ENCODE data around the gene ZDHHC4. TPM values are rescaled to one million over a fixed set of nuclear protein-coding genes. Genes with fewer than 3 reads are reported as not detected.
A peak's percentile ranks its signal among the peaks of the same experiment; 100 is the strongest.
"Not testable (repeated sequence)": the region's sequence is repeated elsewhere in the genome, so short reads cannot be mapped to it uniquely, and the experiment has no call there.

ZDHHC4 gene
- total RNA-seq, 4 donors from 2014 or later = 22.2 to 37.3 (median 26.2) TPM

GRCh38 chr7:6576024-6576866, 1.0 kb upstream of the ZDHHC4 start:
- TF ChIP-seq EP300 (IDR thresholded peaks at IDR 0.05) = no peak
- Histone ChIP-seq H3K4me3 (peak overlapping the region; percentile 73), H3K36me3 (peaks cover 3% of the 10 kb centered on the region), H3K4me1 (peaks cover 8% of the 10 kb centered on the region), H3K27ac (no peak overlapping the region), H3K27me3 (no peaks in the 10 kb centered on the region), H3K9me3 (no peaks in the 10 kb centered on the region)
- 84% methylated on average over 14 of the region's 14 CpGs for WGBS
- no peak for DNase-seq (ENCODE audit: low spot score in 2 of 2)

DNA sequence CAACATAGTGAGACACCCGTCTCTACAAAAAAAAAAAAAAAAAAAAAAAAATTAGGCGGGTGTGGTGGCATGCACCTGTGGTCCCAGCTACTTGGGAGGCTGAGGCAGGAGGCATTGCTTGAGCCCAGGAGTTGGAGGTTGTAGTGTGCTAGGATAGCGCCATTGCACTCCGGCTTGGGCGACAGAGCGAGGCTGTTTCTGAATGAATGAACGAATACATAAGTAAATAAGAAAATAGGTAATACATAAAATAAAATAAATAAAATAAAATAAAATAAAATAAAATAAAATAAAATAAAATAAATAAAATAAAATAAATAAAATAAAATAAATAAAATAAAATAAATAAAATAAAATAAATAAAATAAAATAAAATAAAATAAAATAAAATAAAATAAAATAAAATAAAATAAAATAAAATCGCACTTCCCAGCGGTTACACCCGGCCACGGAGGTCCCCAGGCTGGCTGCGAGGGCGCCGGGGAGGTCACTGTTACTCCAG, 336 bp upstream of the ZDHHC4 start:
- Histone ChIP-seq H3K27ac (peak overlapping the region; percentile 92), H3K4me3 (peak overlapping the region; percentile 73)
- 16% methylated on average over 14 of the region's 14 CpGs for WGBS
- not testable (repeated sequence) for DNase-seq (ENCODE audit: low spot score in 2 of 2); H3K36me3 ChIP-seq; H3K9me3 ChIP-seq; H3K27me3 ChIP-seq; H3K4me1 ChIP-seq

DNA sequence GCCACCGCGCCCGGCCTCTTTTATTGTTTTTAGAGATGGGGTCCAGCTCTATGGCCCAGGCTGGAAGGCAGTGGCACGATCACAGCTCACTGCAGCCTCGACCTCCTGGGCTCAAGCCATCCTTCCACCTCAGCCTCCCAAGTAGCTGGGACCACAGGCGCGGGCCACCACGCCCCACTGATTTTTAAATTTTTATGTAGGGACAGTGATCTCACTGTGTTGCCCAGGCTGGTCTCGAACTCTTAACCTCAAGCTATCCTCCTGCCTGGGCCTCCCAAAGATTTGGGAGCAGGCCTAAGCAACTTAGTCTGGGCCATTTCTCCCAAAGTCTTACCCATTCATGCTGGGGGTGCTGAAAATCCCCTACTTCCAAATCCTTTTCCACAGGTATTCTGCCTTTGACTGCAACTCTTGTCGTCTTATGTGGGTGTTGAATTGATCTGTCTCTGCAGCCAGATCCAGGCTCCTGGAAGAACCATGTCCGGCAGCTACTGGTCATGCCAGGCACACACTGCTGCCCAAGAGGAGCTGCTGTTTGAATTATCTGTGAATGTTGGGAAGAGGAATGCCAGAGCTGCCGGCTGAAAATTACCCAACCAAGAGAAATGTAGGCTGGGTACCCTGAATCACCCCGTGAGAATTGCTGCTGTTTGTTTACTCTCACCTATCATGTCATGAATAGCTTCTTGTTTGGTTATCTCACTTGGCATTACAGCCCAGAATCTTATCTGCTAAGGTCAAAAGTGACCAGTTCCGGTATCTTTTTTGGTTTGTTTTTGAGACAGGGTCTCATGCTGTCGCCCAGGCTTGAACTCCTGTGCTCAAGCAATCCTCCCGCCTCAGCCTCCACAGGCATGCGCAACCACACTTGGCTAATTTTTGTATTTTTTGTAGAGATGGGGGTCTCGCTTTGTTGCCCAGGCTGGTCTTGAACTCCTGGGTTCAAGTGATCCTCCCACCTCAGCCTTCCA, 1.1 kb downstream of the ZDHHC4 start:
- no peaks in the 10 kb centered on the region for H3K9me3 ChIP-seq
- H3K36me3 ChIP-seq = peaks cover 24% of the 10 kb centered on the region
- no peaks in the 10 kb centered on the region for H3K27me3 ChIP-seq
- DNase-seq (ENCODE audit: low spot score in 2 of 2) = no peak
- 87% methylated on average over 18 of the region's 18 CpGs for WGBS
- H3K27ac ChIP-seq = no peak overlapping the region
- peaks cover 8% of the 10 kb centered on the region for H3K4me1 ChIP-seq
- TF ChIP-seq EP300 (IDR thresholded peaks at IDR 0.05) (no peak), POLR2AphosphoS5 (IDR thresholded peaks at IDR 0.05) (no peak), POLR2A (IDR thresholded peaks at IDR 0.05) (no peak)
- TF ChIP-seq, protein P1, sequence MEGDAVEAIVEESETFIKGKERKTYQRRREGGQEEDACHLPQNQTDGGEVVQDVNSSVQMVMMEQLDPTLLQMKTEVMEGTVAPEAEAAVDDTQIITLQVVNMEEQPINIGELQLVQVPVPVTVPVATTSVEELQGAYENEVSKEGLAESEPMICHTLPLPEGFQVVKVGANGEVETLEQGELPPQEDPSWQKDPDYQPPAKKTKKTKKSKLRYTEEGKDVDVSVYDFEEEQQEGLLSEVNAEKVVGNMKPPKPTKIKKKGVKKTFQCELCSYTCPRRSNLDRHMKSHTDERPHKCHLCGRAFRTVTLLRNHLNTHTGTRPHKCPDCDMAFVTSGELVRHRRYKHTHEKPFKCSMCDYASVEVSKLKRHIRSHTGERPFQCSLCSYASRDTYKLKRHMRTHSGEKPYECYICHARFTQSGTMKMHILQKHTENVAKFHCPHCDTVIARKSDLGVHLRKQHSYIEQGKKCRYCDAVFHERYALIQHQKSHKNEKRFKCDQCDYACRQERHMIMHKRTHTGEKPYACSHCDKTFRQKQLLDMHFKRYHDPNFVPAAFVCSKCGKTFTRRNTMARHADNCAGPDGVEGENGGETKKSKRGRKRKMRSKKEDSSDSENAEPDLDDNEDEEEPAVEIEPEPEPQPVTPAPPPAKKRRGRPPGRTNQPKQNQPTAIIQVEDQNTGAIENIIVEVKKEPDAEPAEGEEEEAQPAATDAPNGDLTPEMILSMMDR (IDR thresholded peaks at IDR 0.05) = no peak
- peak overlapping the region; percentile 73 for H3K4me3 ChIP-seq

GRCh38 chr7:6579446-6579845, 2.2 kb downstream of the ZDHHC4 start:
- Histone ChIP-seq H3K4me1 (peaks cover 8% of the 10 kb centered on the region), H3K27me3 (no peaks in the 10 kb centered on the region), H3K9me3 (no peaks in the 10 kb centered on the region), H3K4me3 (no peak overlapping the region), H3K36me3 (peaks cover 32% of the 10 kb centered on the region), H3K27ac (no peak overlapping the region)
- TF ChIP-seq, protein P1 (IDR thresholded peaks at IDR 0.05) = no peak
- TF ChIP-seq EP300 (IDR thresholded peaks at IDR 0.05) (no peak), POLR2A (IDR thresholded peaks at IDR 0.05) (no peak), POLR2AphosphoS5 (IDR thresholded peaks at IDR 0.05) (no peak)
- no peak for DNase-seq (ENCODE audit: low spot score in 2 of 2)
- WGBS = 83% methylated on average over 4 of the region's 4 CpGs

DNA sequence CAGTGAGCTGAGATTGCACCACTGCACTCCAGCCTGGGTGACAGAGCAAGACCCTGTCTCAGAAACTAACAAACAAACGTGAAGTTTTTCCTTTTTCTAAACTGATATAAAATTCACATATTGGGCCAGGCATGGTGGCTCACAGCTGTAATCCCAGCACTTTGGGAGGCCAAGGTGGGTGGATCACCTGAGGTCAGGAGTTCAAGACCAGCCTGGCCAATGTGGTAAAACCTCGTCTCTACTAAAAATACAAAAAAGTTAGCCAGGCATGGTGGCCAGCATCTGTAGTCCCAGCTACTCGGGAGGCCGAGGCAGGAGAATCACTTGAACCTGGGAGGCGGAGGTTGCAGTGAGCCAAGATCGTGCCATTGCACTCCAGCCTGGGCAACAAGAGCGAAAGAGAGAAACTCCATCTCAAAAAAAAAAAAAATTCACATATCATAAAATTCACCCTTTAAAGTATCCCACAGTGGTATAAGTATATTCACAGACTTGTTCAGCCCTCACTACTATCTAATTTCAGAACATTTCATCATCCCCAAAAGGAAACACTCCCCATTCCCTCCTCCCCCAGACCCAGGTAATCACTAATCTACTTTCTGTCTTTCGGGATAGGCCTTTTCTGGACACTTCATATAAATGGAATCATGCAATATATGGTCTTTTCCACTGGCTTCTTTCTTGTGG, 8.6 kb downstream of the ZDHHC4 start:
- not testable (repeated sequence) for H3K27me3 ChIP-seq; DNase-seq (ENCODE audit: low spot score in 2 of 2); H3K27ac ChIP-seq; H3K4me3 ChIP-seq; H3K9me3 ChIP-seq
- WGBS = 92% methylated on average over 8 of the region's 8 CpGs
- Histone ChIP-seq H3K4me1 (peaks cover 10% of the 10 kb centered on the region), H3K36me3 (peaks cover 39% of the 10 kb centered on the region)

DNA sequence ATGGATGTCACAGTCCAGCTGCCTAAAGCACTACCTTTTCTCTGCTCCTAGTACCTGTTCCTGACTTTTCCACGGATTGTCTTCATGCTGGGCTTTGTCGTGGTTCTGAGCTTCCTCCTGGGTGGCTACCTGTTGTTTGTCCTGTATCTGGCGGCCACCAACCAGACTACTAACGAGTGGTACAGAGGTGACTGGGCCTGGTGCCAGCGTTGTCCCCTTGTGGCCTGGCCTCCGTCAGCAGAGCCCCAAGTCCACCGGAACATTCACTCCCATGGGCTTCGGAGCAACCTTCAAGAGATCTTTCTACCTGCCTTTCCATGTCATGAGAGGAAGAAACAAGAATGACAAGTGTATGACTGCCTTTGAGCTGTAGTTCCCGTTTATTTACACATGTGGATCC, 11.3 kb downstream of the ZDHHC4 start:
- TF ChIP-seq POLR2A (IDR thresholded peaks at IDR 0.05) (no peak), POLR2AphosphoS5 (IDR thresholded peaks at IDR 0.05) (no peak)
- TF ChIP-seq, protein P1 (IDR thresholded peaks at IDR 0.05) = no peak
- Histone ChIP-seq H3K36me3 (peaks cover 29% of the 10 kb centered on the region), H3K9me3 (no peaks in the 10 kb centered on the region), H3K4me1 (peaks cover 16% of the 10 kb centered on the region), H3K27me3 (no peaks in the 10 kb centered on the region), H3K27ac (no peak overlapping the region), H3K4me3 (no peak overlapping the region)
- no peak for DNase-seq (ENCODE audit: low spot score in 2 of 2)
- 86% methylated on average over 9 of the region's 9 CpGs for WGBS
